Parathyroid adenoma (tissue), 2 donors: ENCODE results near the gene HTR3D.

Source experiments
- H2AFZ ChIP-seq: fragments of 300-600 bp; sonication (generic); one replicate; pipeline ENCODE4 v1.7.0; 2017; ENCODE audit warnings: antibody characterized with exemption, mild to moderate bottlenecking
- H3K27ac ChIP-seq: fragments of 300-600 bp; sonication (generic); one replicate; pipeline ENCODE4 v1.7.0; 2017
- H3K27me3 ChIP-seq: fragments of 300-600 bp; sonication (generic); one replicate; pipeline ENCODE4 v1.7.0; 2017; ENCODE audit warnings: low read length; ENCODE audit not compliant: control insufficient read depth, insufficient read depth
- H3K36me3 ChIP-seq: fragments of 300-600 bp; sonication (generic); one replicate; pipeline ENCODE4 v1.7.0; 2017; ENCODE audit warnings: low read length; ENCODE audit not compliant: control insufficient read depth, insufficient read depth
- H3K4me1 ChIP-seq: fragments of 300-600 bp; sonication (generic); one replicate; pipeline ENCODE4 v1.7.0; 2017; ENCODE audit warnings: control low read depth
- H3K4me2 ChIP-seq: fragments of 300-600 bp; sonication (generic); one replicate; pipeline ENCODE4 v1.7.0; 2017; ENCODE audit warnings: low read length
- H3K4me3 ChIP-seq: fragments of 300-600 bp; sonication (generic); one replicate; pipeline ENCODE4 v1.7.0; 2017; ENCODE audit warnings: low read depth, low read length
- H3K79me2 ChIP-seq: fragments of 300-600 bp; sonication (generic); one replicate; pipeline ENCODE4 v1.7.0; 2017; ENCODE audit warnings: control low read depth
- H3K9ac ChIP-seq: fragments of 300-600 bp; sonication (generic); one replicate; pipeline ENCODE4 v1.7.0; 2017; ENCODE audit warnings: mild to moderate bottlenecking
- H3K9me3 ChIP-seq: fragments of 300-600 bp; sonication (generic); one replicate; pipeline ENCODE4 v1.7.0; 2017; ENCODE audit warnings: low read length; ENCODE audit not compliant: control insufficient read depth
- CTCF ChIP-seq: fragments of 300-600 bp; sonication (generic); IDR thresholded peaks from one replicate; pipeline ENCODE4 v1.7.0; 2017; ENCODE audit warnings: antibody characterized with exemption, mild to moderate bottlenecking
- donor health status: primary hyperparathyroidism.

HTR3D gene

GRCh38 chr3:184078851-184079250, 47.3 kb downstream of the HTR3D start:
- Histone ChIP-seq H3K4me1 (no peaks in the 10 kb centered on the region), H3K9me3 (no peaks in the 10 kb centered on the region), H3K4me3 (no peak overlapping the region), H3K9ac (no peak overlapping the region), H3K27me3 (no peaks in the 10 kb centered on the region), H3K79me2 (no peaks in the 10 kb centered on the region), H2AFZ (no peak overlapping the region), H3K36me3 (no peaks in the 10 kb centered on the region), H3K27ac (no peak overlapping the region), H3K4me2 (no peak overlapping the region)
- no peak for TF ChIP-seq CTCF

GRCh38 chr3:184081116-184081830, 49.7 kb downstream of the HTR3D start:
- Histone ChIP-seq H3K27me3 (no peaks in the 10 kb centered on the region), H2AFZ (no peak overlapping the region), H3K79me2 (no peaks in the 10 kb centered on the region), H3K27ac (no peak overlapping the region), H3K4me3 (no peak overlapping the region), H3K36me3 (no peaks in the 10 kb centered on the region), H3K9ac (no peak overlapping the region), H3K9me3 (no peaks in the 10 kb centered on the region), H3K4me1 (no peaks in the 10 kb centered on the region), H3K4me2 (no peak overlapping the region)
- TF ChIP-seq CTCF: no peak

GRCh38 chr3:184082034-184082433, 50.5 kb downstream of the HTR3D start:
- no peaks in the 10 kb centered on the region for H3K4me1 ChIP-seq
- no peaks in the 10 kb centered on the region for H3K36me3 ChIP-seq
- no peaks in the 10 kb centered on the region for H3K9me3 ChIP-seq
- H2AFZ ChIP-seq: no peak overlapping the region
- H3K4me2 ChIP-seq: no peak overlapping the region
- H3K27me3 ChIP-seq: no peaks in the 10 kb centered on the region
- TF ChIP-seq CTCF: no peak
- H3K4me3 ChIP-seq: no peak overlapping the region
- H3K79me2 ChIP-seq: no peaks in the 10 kb centered on the region
- no peak overlapping the region for H3K9ac ChIP-seq
- no peak overlapping the region for H3K27ac ChIP-seq

GRCh38 chr3:184082465-184082864, 50.9 kb downstream of the HTR3D start:
- H3K4me1 ChIP-seq: no peaks in the 10 kb centered on the region
- H3K4me2 ChIP-seq: no peak overlapping the region
- H3K27me3 ChIP-seq: no peaks in the 10 kb centered on the region
- no peak overlapping the region for H2AFZ ChIP-seq
- H3K36me3 ChIP-seq: no peaks in the 10 kb centered on the region
- H3K79me2 ChIP-seq: no peaks in the 10 kb centered on the region
- no peak for TF ChIP-seq CTCF
- no peaks in the 10 kb centered on the region for H3K9me3 ChIP-seq
- H3K9ac ChIP-seq: no peak overlapping the region
- no peak overlapping the region for H3K4me3 ChIP-seq
- no peak overlapping the region for H3K27ac ChIP-seq

- Histone ChIP-seq H3K27me3 (no peaks in the 10 kb centered on the region), H3K4me2 (no peak overlapping the region), H3K36me3 (no peaks in the 10 kb centered on the region), H3K9ac (no peak overlapping the region), H3K79me2 (no peaks in the 10 kb centered on the region), H3K27ac (no peak overlapping the region), H3K4me3 (no peak overlapping the region), H3K9me3 (no peaks in the 10 kb centered on the region), H3K4me1 (no peaks in the 10 kb centered on the region), H2AFZ (no peak overlapping the region)
- TF ChIP-seq CTCF: no peak
Measured at GRCh38 chr3:184085389-184085852, 53.9 kb downstream of the HTR3D start.
